Trophoblast cell (in vitro differentiated cells and primary cell): ENCODE measurements around the gene ITGAL.

Source experiments
- DNase-seq, 2 donors: peaks; one replicate each; pipeline ENCODE4 v3.0.0-alpha.2; 2016
- H2AFZ ChIP-seq: 2 replicates; pipeline ENCODE4 v1.6.1; 2013; ENCODE audit warnings: low read length, moderate library complexity, mild to moderate bottlenecking; ENCODE audit not compliant: insufficient read depth, poor library complexity
- H2AK5ac ChIP-seq: 2 replicates; pipeline ENCODE4 v1.6.1; 2013; ENCODE audit warnings: mild to moderate bottlenecking, low read length
- H2BK120ac ChIP-seq: 2 replicates; pipeline ENCODE4 v1.6.1; 2013; ENCODE audit warnings: low read length, mild to moderate bottlenecking, moderate library complexity; ENCODE audit not compliant: insufficient read depth, poor library complexity
- H2BK12ac ChIP-seq: 2 replicates; pipeline ENCODE4 v1.6.1; 2013; ENCODE audit warnings: mild to moderate bottlenecking, low read length, moderate library complexity
- H2BK5ac ChIP-seq: 2 replicates; pipeline ENCODE4 v1.6.1; 2013; ENCODE audit warnings: low read length, low read depth, moderate library complexity, mild to moderate bottlenecking; ENCODE audit not compliant: poor library complexity
- H3K14ac ChIP-seq: 2 replicates; pipeline ENCODE4 v1.6.1; 2013; ENCODE audit warnings: mild to moderate bottlenecking, low read length
- H3K18ac ChIP-seq: 2 replicates; pipeline ENCODE4 v1.6.1; 2013; ENCODE audit warnings: mild to moderate bottlenecking, low read length
- H3K23ac ChIP-seq: 2 replicates; pipeline ENCODE4 v1.6.1; 2013; ENCODE audit warnings: low read length
- H3K27ac ChIP-seq: 2 replicates; pipeline ENCODE4 v1.5.1; 2013; ENCODE audit warnings: low read depth, mild to moderate bottlenecking, inconsistent platforms, low read length, moderate library complexity
- H3K27me3 ChIP-seq: 2 replicates; pipeline ENCODE4 v1.6.1; 2013; ENCODE audit warnings: inconsistent platforms, mild to moderate bottlenecking, low read length, moderate library complexity; ENCODE audit not compliant: insufficient read depth
- H3K36me3 ChIP-seq, 2 experiments: 1 replicate in 1 of 2; 2 replicates in 1 of 2; pipeline ENCODE4 v1.6.1; 2013; ENCODE audit warnings: low read length in 2 of 2, mild to moderate bottlenecking in 2 of 2, moderate library complexity in 1 of 2; ENCODE audit not compliant: insufficient read depth in 2 of 2, control insufficient read depth in 1 of 2
- H3K4ac ChIP-seq: 2 replicates; pipeline ENCODE4 v1.6.1; 2013; ENCODE audit warnings: low read depth, mild to moderate bottlenecking, low read length, moderate library complexity
- H3K4me1 ChIP-seq, 2 experiments: 1 replicate in 1 of 2; 2 replicates in 1 of 2; pipeline ENCODE4 v1.6.1; 2013; ENCODE audit warnings: low read length in 2 of 2, mild to moderate bottlenecking in 2 of 2, moderate library complexity in 1 of 2; ENCODE audit not compliant: insufficient read depth in 2 of 2, control insufficient read depth in 1 of 2
- H3K4me2 ChIP-seq: 2 replicates; pipeline ENCODE4 v1.6.1; 2013; ENCODE audit warnings: inconsistent platforms, mild to moderate bottlenecking, low read length, moderate library complexity
- H3K4me3 ChIP-seq: 2 replicates; pipeline ENCODE4 v1.5.1; 2013; ENCODE audit warnings: mild to moderate bottlenecking, low read depth, low read length, inconsistent platforms
- H3K79me1 ChIP-seq: one replicate; pipeline ENCODE4 v1.6.1; 2013; ENCODE audit warnings: low read length
- H3K79me2 ChIP-seq: 2 replicates; pipeline ENCODE4 v1.6.1; 2013; ENCODE audit warnings: low read length, mild to moderate bottlenecking; ENCODE audit not compliant: control insufficient read depth, insufficient read depth, poor library complexity
- H3K9ac ChIP-seq: 2 replicates; pipeline ENCODE4 v1.6.1; 2013; ENCODE audit warnings: mild to moderate bottlenecking, low read length
- H3K9me3 ChIP-seq: 2 replicates; pipeline ENCODE4 v1.6.1; 2013; ENCODE audit warnings: low read depth, mild to moderate bottlenecking, control low read depth, inconsistent platforms, low read length; ENCODE audit not compliant: insufficient read depth
- H4K12ac ChIP-seq: 2 replicates; pipeline ENCODE4 v1.6.1; 2013; ENCODE audit warnings: low read depth, mild to moderate bottlenecking, low read length, moderate library complexity
- H4K8ac ChIP-seq: 2 replicates; pipeline ENCODE4 v1.6.1; 2013; ENCODE audit warnings: low read depth, mild to moderate bottlenecking, low read length, moderate library complexity
- H4K91ac ChIP-seq: one replicate; pipeline ENCODE4 v1.6.1; 2013; ENCODE audit warnings: low read depth, mild to moderate bottlenecking, low read length, moderate library complexity
- WGBS: extraction: QIAGEN DNeasy Blood & Tissue Kit; methylation state at CpG from one replicate; pipeline ENCODE4 v1.1.7; 2013; ENCODE audit warnings: missing lambda C conversion rate; ENCODE audit not compliant: insufficient read length, insufficient coverage; ENCODE audit errors: extremely low coverage; 5-methylcytosine and 5-hydroxymethylcytosine counted together

Gene ITGAL

GRCh38 chr16:30439720-30440348 lies 32.7 kb upstream of the ITGAL start:
- no peak overlapping the region for H2BK120ac ChIP-seq
- H3K14ac ChIP-seq = no peak overlapping the region
- peaks cover 2 to 3% of the 10 kb centered on the region in 2 experiments for H3K4me1 ChIP-seq
- H3K27ac ChIP-seq = no peak overlapping the region
- H3K9ac ChIP-seq = no peak overlapping the region
- no peaks in the 10 kb centered on the region for H3K79me1 ChIP-seq
- no CpG with 5 or more reads among the region's 6 CpGs for WGBS
- H4K91ac ChIP-seq = no peak overlapping the region
- no peak overlapping the region for H2AFZ ChIP-seq
- no peak overlapping the region for H3K4me2 ChIP-seq
- H3K23ac ChIP-seq = no peak overlapping the region
- H3K18ac ChIP-seq = no peak overlapping the region
- no peak overlapping the region for H4K12ac ChIP-seq
- no peaks in the 10 kb centered on the region for H3K36me3 ChIP-seq
- no peaks in the 10 kb centered on the region for H3K27me3 ChIP-seq
- no peak overlapping the region for H2BK5ac ChIP-seq
- H2BK12ac ChIP-seq = no peak overlapping the region
- H2AK5ac ChIP-seq = no peak overlapping the region
- no peak overlapping the region for H3K4ac ChIP-seq
- H3K79me2 ChIP-seq = peaks cover under 1% of the 10 kb centered on the region
- peaks cover 3% of the 10 kb centered on the region for H3K9me3 ChIP-seq
- H3K4me3 ChIP-seq = no peak overlapping the region
- no peak overlapping the region for H4K8ac ChIP-seq
- DNase-seq = no peak

DNA sequence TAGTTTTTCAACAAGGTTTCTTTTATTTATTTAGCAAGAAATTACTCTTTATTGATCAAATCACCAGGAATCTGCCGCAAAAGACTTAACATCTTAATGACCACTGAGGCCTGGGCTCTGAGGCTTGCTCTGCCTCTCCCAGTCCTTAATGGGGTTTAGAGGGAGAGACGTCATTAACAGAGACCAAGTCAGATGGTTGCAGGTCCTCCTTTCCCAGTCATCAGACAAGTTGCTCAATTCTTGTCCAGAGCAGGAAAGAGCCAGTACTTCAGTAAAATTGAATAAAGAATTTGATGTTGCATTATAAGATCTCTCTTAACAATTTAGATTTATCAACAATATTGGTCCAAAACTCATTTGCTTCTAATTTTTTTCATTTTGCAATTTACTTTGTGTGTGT lies 28.9 kb upstream of the ITGAL start:
- H3K4me3 ChIP-seq = no peak overlapping the region
- no peak overlapping the region for H3K4me2 ChIP-seq
- H4K91ac ChIP-seq = no peak overlapping the region
- peaks cover 5% of the 10 kb centered on the region for H3K9me3 ChIP-seq
- H3K9ac ChIP-seq = no peak overlapping the region
- H4K8ac ChIP-seq = no peak overlapping the region
- no peak overlapping the region for H2BK120ac ChIP-seq
- peaks cover 9% of the 10 kb centered on the region for H3K79me1 ChIP-seq
- H2BK12ac ChIP-seq = no peak overlapping the region
- no peak overlapping the region for H3K23ac ChIP-seq
- no peak for DNase-seq
- no peak overlapping the region for H2AFZ ChIP-seq
- H3K4me1 ChIP-seq = peaks cover 8 to 10% of the 10 kb centered on the region in 2 experiments
- H2AK5ac ChIP-seq = no peak overlapping the region
- H3K79me2 ChIP-seq = peaks cover 8% of the 10 kb centered on the region
- no peak overlapping the region for H3K14ac ChIP-seq
- no CpG with 5 or more reads among the region's 2 CpGs for WGBS
- H3K27ac ChIP-seq = no peak overlapping the region
- no peaks in the 10 kb centered on the region for H3K36me3 ChIP-seq
- no peak overlapping the region for H3K4ac ChIP-seq
- H3K27me3 ChIP-seq = no peaks in the 10 kb centered on the region
- no peak overlapping the region for H3K18ac ChIP-seq
- H2BK5ac ChIP-seq = no peak overlapping the region
- no peak overlapping the region for H4K12ac ChIP-seq

- no peak overlapping the region for H2AFZ ChIP-seq
- H3K9me3 ChIP-seq = peaks cover 5% of the 10 kb centered on the region
- peaks cover 8 to 10% of the 10 kb centered on the region in 2 experiments for H3K4me1 ChIP-seq
- H3K14ac ChIP-seq = peak overlapping the region; percentile 83
- peaks cover 8% of the 10 kb centered on the region for H3K79me2 ChIP-seq
- peak overlapping the region; percentile 3 for H3K9ac ChIP-seq
- DNase-seq = no peak
- H2AK5ac ChIP-seq = no peak overlapping the region
- no peak overlapping the region for H4K91ac ChIP-seq
- H2BK120ac ChIP-seq = no peak overlapping the region
- no peak overlapping the region for H3K27ac ChIP-seq
- H3K18ac ChIP-seq = peak overlapping the region; percentile 43
- H3K4me2 ChIP-seq = peak overlapping the region; percentile 78
- H3K4ac ChIP-seq = peak overlapping the region; percentile 4
- no peak overlapping the region for H4K12ac ChIP-seq
- no CpG with 5 or more reads among the region's 29 CpGs for WGBS
- peaks cover 9% of the 10 kb centered on the region for H3K79me1 ChIP-seq
- H2BK12ac ChIP-seq = no peak overlapping the region
- peak overlapping the region; percentile 95 for H4K8ac ChIP-seq
- H2BK5ac ChIP-seq = no peak overlapping the region
- no peaks in the 10 kb centered on the region for H3K36me3 ChIP-seq
- H3K23ac ChIP-seq = no peak overlapping the region
- H3K27me3 ChIP-seq = no peaks in the 10 kb centered on the region
- peak overlapping the region; percentile 81 for H3K4me3 ChIP-seq
Observed at GRCh38 chr16:30444231-30445148, 28.1 kb upstream of the ITGAL start.

DNA sequence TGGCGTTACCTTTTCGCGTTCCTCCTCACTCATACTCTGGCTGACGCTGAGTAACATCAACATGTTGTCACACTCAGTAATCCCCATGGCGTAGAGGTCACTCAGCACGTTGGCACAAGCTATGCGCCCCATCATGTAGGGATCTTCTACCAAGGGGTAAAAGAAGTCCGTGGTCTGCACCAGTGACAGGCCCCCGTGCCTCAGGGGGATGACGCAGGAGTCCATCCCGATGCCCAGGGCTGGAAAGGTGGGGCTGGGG lies 27.5 kb upstream of the ITGAL start:
- H3K4ac ChIP-seq = peak overlapping the region; percentile 4
- peak overlapping the region; percentile 3 for H4K12ac ChIP-seq
- peak overlapping the region; percentile 85 for H4K91ac ChIP-seq
- no peak overlapping the region for H2BK5ac ChIP-seq
- H3K4me1 ChIP-seq = peaks cover 8 to 10% of the 10 kb centered on the region in 2 experiments
- peak overlapping the region; percentile 3 for H3K9ac ChIP-seq
- H4K8ac ChIP-seq = peak overlapping the region; percentile 95
- peak overlapping the region; percentile 89 for H2AFZ ChIP-seq
- H3K79me1 ChIP-seq = peaks cover 9% of the 10 kb centered on the region
- WGBS = no CpG with 5 or more reads among the region's 11 CpGs
- peak overlapping the region; percentile 78 for H3K4me2 ChIP-seq
- H3K27ac ChIP-seq = no peak overlapping the region
- H3K36me3 ChIP-seq = no peaks in the 10 kb centered on the region
- no peaks in the 10 kb centered on the region for H3K27me3 ChIP-seq
- peaks cover 8% of the 10 kb centered on the region for H3K79me2 ChIP-seq
- no peak overlapping the region for H2AK5ac ChIP-seq
- H3K23ac ChIP-seq = no peak overlapping the region
- H2BK12ac ChIP-seq = no peak overlapping the region
- H3K14ac ChIP-seq = peak overlapping the region; percentile 83
- peak overlapping the region; percentile 81 for H3K4me3 ChIP-seq
- H3K18ac ChIP-seq = peak overlapping the region; percentile 43
- no peak for DNase-seq
- no peak overlapping the region for H2BK120ac ChIP-seq
- H3K9me3 ChIP-seq = peaks cover 5% of the 10 kb centered on the region
